ENCODE data around the gene CDKN2AIP. TPM values are rescaled to one million over a fixed set of nuclear protein-coding genes. Genes with fewer than 3 reads are reported as not detected.
A peak's percentile ranks its signal among the peaks of the same experiment; 100 is the strongest.

CDKN2AIP gene
- total RNA-seq, 1 donor from 2014 or later = 9.4 TPM

GRCh38 chr4:183412821-183413220 is 31.6 kb upstream of the CDKN2AIP start:
- Mint-ChIP-seq H3K27me3 (ENCODE audit: low read depth) (peaks cover 3% of the 10 kb centered on the region), H3K4me3 (ENCODE audit: unreplicated experiment) (no peak overlapping the region), H3K27ac (ENCODE audit: unreplicated experiment) (no peak overlapping the region), H3K4me1 (ENCODE audit: low read depth) (peaks cover 2% of the 10 kb centered on the region), H3K36me3 (ENCODE audit: low read depth) (no peaks in the 10 kb centered on the region), H3K9me3 (ENCODE audit: low read depth) (no peaks in the 10 kb centered on the region)
- TF ChIP-seq CTCF (IDR thresholded peaks at IDR 0.05) = no peak
- DNase-seq (ENCODE audit: low spot score) = no peak

GRCh38 chr4:183413234-183414200 is 30.9 kb upstream of the CDKN2AIP start:
- no peak overlapping the region for H3K27ac Mint-ChIP-seq (ENCODE audit: unreplicated experiment)
- DNase-seq (ENCODE audit: low spot score) = peak; percentile 85
- no peak overlapping the region for H3K4me3 Mint-ChIP-seq (ENCODE audit: unreplicated experiment)
- no peaks in the 10 kb centered on the region for H3K9me3 Mint-ChIP-seq (ENCODE audit: low read depth)
- TF ChIP-seq CTCF (IDR thresholded peaks at IDR 0.05) = no peak
- H3K27me3 Mint-ChIP-seq (ENCODE audit: low read depth) = peaks cover 3% of the 10 kb centered on the region
- no peaks in the 10 kb centered on the region for H3K4me1 Mint-ChIP-seq (ENCODE audit: low read depth)
- H3K36me3 Mint-ChIP-seq (ENCODE audit: low read depth) = no peaks in the 10 kb centered on the region

- Mint-ChIP-seq H3K27me3 (ENCODE audit: low read depth) (peaks cover 3% of the 10 kb centered on the region), H3K27ac (ENCODE audit: unreplicated experiment) (no peak overlapping the region), H3K4me3 (ENCODE audit: unreplicated experiment) (no peak overlapping the region), H3K9me3 (ENCODE audit: low read depth) (no peaks in the 10 kb centered on the region), H3K4me1 (ENCODE audit: low read depth) (no peaks in the 10 kb centered on the region), H3K36me3 (ENCODE audit: low read depth) (no peaks in the 10 kb centered on the region)
- no peak for TF ChIP-seq CTCF (IDR thresholded peaks at IDR 0.05)
- DNase-seq (ENCODE audit: low spot score) = no peak
These were observed 27.3 kb upstream of the CDKN2AIP start for GRCh38 chr4:183416879-183417755.

GRCh38 chr4:183422962-183423631 is 21.3 kb upstream of the CDKN2AIP start:
- Mint-ChIP-seq H3K27ac (ENCODE audit: unreplicated experiment) (peak overlapping the region; percentile 36), H3K4me3 (ENCODE audit: unreplicated experiment) (no peak overlapping the region), H3K4me1 (ENCODE audit: low read depth) (peaks cover 10% of the 10 kb centered on the region), H3K36me3 (ENCODE audit: low read depth) (no peaks in the 10 kb centered on the region), H3K27me3 (ENCODE audit: low read depth) (no peaks in the 10 kb centered on the region), H3K9me3 (ENCODE audit: low read depth) (no peaks in the 10 kb centered on the region)
- TF ChIP-seq CTCF (IDR thresholded peaks at IDR 0.05) = no peak
- DNase-seq (ENCODE audit: low spot score) = no peak
